IMR-90 (cell line): ENCODE measurements around the gene DNM3. TPM values are rescaled to one million over a fixed set of nuclear protein-coding genes. Genes with fewer than 3 reads are reported as not detected.
"Not testable (repeated sequence)": the region's sequence is repeated elsewhere in the genome, so short reads cannot be mapped to it uniquely, and the experiment has no call there.

Experiments used
- ATAC-seq: fragments of 200-7000 bp; cut with Tn5 transposase; 2 replicates; pipeline ENCODE4 v1.9.1; 2020; ENCODE audit warnings: low read depth, mild to moderate bottlenecking, moderate library complexity
- BruUV-seq: library from RNA; stranded (reverse); fragments of 400-500 nt; replicated peaks from 2 replicates; lab custom pipeline; 2021; lab: Mats Ljungman, UMichigan
- CTCF ChIA-PET: fragments of 300-600 bp; formaldehyde crosslinking; extraction: SDS; loops from one replicate; lab custom pipeline; 2021; ENCODE audit warnings: antibody characterized with exemption; lab: Yijun Ruan, JAX
- POLR2A ChIA-PET: fragments of 300-600 bp; sonication (Branson Sonifier 250); formaldehyde crosslinking; loops from one replicate; lab custom pipeline; 2022; ENCODE audit warnings: antibody characterized with exemption; ENCODE audit not compliant: unreplicated experiment; lab: Charles Lee
- DNase-seq: peaks from one replicate; pipeline ENCODE4 v3.0.0; 2013
- H2AFZ ChIP-seq: replicated peaks from 2 replicates; pipeline ENCODE3; 2013; ENCODE audit warnings: low read length, mild to moderate bottlenecking; ENCODE audit not compliant: poor library complexity
- H2AK5ac ChIP-seq: 2 replicates; pipeline ENCODE4 v1.6.1; 2013; ENCODE audit warnings: low read depth, low read length, inconsistent platforms
- H2AK9ac ChIP-seq: replicated peaks from 2 replicates; pipeline ENCODE3; 2013; ENCODE audit warnings: mild to moderate bottlenecking, low read depth, low read length, moderate library complexity; ENCODE audit not compliant: poor library complexity
- H2BK120ac ChIP-seq: 2 replicates; pipeline ENCODE4 v1.6.1; 2013; ENCODE audit warnings: low read depth, low read length, inconsistent platforms
- H2BK15ac ChIP-seq: 3 replicates; pipeline ENCODE4 v1.6.1; 2013; ENCODE audit warnings: low read depth, low read length, inconsistent platforms
- H2BK20ac ChIP-seq: 2 replicates; pipeline ENCODE4 v1.6.1; 2013; ENCODE audit warnings: low read depth, mild to moderate bottlenecking, inconsistent platforms, low read length, moderate library complexity
- H2BK5ac ChIP-seq: 2 replicates; pipeline ENCODE4 v1.6.1; 2013; ENCODE audit warnings: mild to moderate bottlenecking, low read depth, low read length, inconsistent platforms; ENCODE audit not compliant: poor library complexity, severe bottlenecking
- H3K14ac ChIP-seq: replicated peaks from 2 replicates; pipeline ENCODE4 v1.6.1; 2013; ENCODE audit warnings: low read depth, low read length, inconsistent platforms
- H3K18ac ChIP-seq: 2 replicates; pipeline ENCODE4 v1.6.1; 2013; ENCODE audit warnings: low read depth, low read length, control low read depth
- H3K23ac ChIP-seq: 2 replicates; pipeline ENCODE4 v1.6.1; 2013; ENCODE audit warnings: low read depth, low read length, inconsistent platforms
- H3K27ac ChIP-seq: 2 replicates; pipeline ENCODE4 v1.5.1; 2013; ENCODE audit warnings: mild to moderate bottlenecking, control low read depth, low read length; ENCODE audit not compliant: insufficient read depth
- H3K27me3 ChIP-seq: 2 replicates; pipeline ENCODE4 v1.6.1; 2013; ENCODE audit warnings: low read length; ENCODE audit not compliant: control insufficient read depth, insufficient read depth
- H3K36me3 ChIP-seq: 2 replicates; pipeline ENCODE4 v1.6.1; 2013; ENCODE audit warnings: low read length, mixed read lengths; ENCODE audit not compliant: control insufficient read depth, insufficient read depth
- H3K4ac ChIP-seq: 2 replicates; pipeline ENCODE4 v1.6.1; 2013; ENCODE audit warnings: low read depth, low read length, inconsistent platforms
- H3K4me1 ChIP-seq: 2 replicates; pipeline ENCODE4 v1.6.1; 2013; ENCODE audit warnings: low read length, mixed read lengths; ENCODE audit not compliant: control insufficient read depth, insufficient read depth
- H3K4me2 ChIP-seq: 2 replicates; pipeline ENCODE4 v1.6.1; 2013; ENCODE audit warnings: low read depth, mild to moderate bottlenecking, control low read depth, low read length, moderate library complexity
- H3K4me3 ChIP-seq: 2 replicates; pipeline ENCODE4 v1.5.1; 2013; ENCODE audit warnings: low read depth, mild to moderate bottlenecking, control low read depth, low read length, moderate library complexity; ENCODE audit not compliant: insufficient read depth
- H3K56ac ChIP-seq: 2 replicates; pipeline ENCODE4 v1.6.1; 2013; ENCODE audit warnings: low read length, inconsistent platforms; ENCODE audit not compliant: insufficient read depth; ENCODE audit errors: extremely low read depth
- H3K79me1 ChIP-seq, 2 experiments: 2 replicates each; pipeline ENCODE4 v1.6.1; 2013; ENCODE audit warnings: low read length in 2 of 2, inconsistent platforms in 1 of 2, low read depth in 1 of 2
- H3K9ac ChIP-seq: 2 replicates; pipeline ENCODE4 v1.6.1; 2013; ENCODE audit warnings: low read depth, low read length, control low read depth
- H3K9me1 ChIP-seq: 2 replicates; pipeline ENCODE4 v1.6.1; 2013; ENCODE audit warnings: low read length, inconsistent platforms; ENCODE audit not compliant: insufficient read depth
- H3K9me3 ChIP-seq: 2 replicates; pipeline ENCODE4 v1.6.1; 2013; ENCODE audit warnings: low read length; ENCODE audit not compliant: control insufficient read depth, insufficient read depth
- H4K20me1 ChIP-seq: 2 replicates; pipeline ENCODE4 v1.6.1; 2013; ENCODE audit warnings: low read length, inconsistent platforms; ENCODE audit not compliant: insufficient read depth
- H4K5ac ChIP-seq: 2 replicates; pipeline ENCODE4 v1.6.1; 2013; ENCODE audit warnings: mild to moderate bottlenecking, low read depth, low read length, control low read depth
- H4K8ac ChIP-seq, 2 experiments: 2 replicates each; pipeline ENCODE4 v1.6.1; 2013; ENCODE audit warnings: low read depth in 2 of 2, low read length in 2 of 2, control low read depth in 1 of 2, inconsistent platforms in 1 of 2
- H4K91ac ChIP-seq: 2 replicates; pipeline ENCODE4 v1.6.1; 2013; ENCODE audit warnings: low read depth, low read length, inconsistent platforms; ENCODE audit not compliant: insufficient read depth
- WGBS, 2 experiments: methylation state at CpG; one replicate each; pipeline versions ENCODE4 v1.1.5 to v1.1.7; 2013; ENCODE audit warnings: missing lambda C conversion rate in 2 of 2; ENCODE audit not compliant: insufficient read length in 1 of 2; ENCODE audit errors: extremely low coverage in 2 of 2; 5-methylcytosine and 5-hydroxymethylcytosine counted together
- dilution Hi-C: fragments of 300-500 bp; cut with HindIII; formaldehyde crosslinking; loops from one replicate; pipeline ENCODE4 v1.14.3; 2018; ENCODE audit warnings: low sequenced_read_pairs; ENCODE audit not compliant: unreplicated experiment
- in situ Hi-C: fragments of 300-500 bp; cut with MboI; formaldehyde crosslinking; loops from 3 replicates; pipeline ENCODE4 v1.14.3; 2019; ENCODE audit warnings: low sequenced_read_pairs, inconsistent platforms, mixed read lengths
- intact Hi-C: fragments of 100-400 bp; cut with micrococcal nuclease; formaldehyde crosslinking; loops from 2 replicates; pipeline ENCODE4 v1.10.0; 2022
- polyA plus RNA-seq, 3 experiments: library from polyadenylated mRNA; depleted of rRNA; stranded (reverse); fragments of >200 nt; gene quantifications; 2 replicates each; pipeline ENCODE4 v1.2.3, GENCODE V29; 2012; ENCODE audit warnings: low replicate concordance in 1 of 3
- total RNA-seq: library from RNA; depleted of rRNA; stranded (reverse); fragments of >200 nt; gene quantifications from 2 replicates; pipeline ENCODE4 v1.2.3, GENCODE V29; 2012

The DNM3 gene
- total and polyA plus RNA-seq, 2 of the 4 experiments (the other 2 are of a cell fraction), result 0.36 TPM

DNA sequence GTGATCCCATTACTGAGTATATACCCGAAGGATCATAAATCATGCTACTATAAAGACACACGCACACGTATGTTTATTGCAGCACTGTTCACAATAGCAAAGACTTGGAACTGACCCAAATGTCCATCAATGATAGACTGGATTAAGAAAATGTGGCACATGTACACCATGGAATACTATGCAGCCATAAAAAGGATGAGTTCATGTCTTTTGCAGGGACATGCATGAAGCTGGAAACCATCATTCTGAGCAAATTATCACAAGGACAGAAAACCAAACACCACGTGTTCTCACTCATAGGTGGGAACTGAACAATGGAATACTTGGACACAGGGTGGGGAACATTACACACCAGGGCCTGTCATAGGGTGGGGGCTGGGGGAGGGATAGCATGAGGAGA, 466.2 kb downstream of the DNM3 start:
- dilution Hi-C loops, H3K9me3 ChIP-seq, DNase-seq, intact Hi-C loops, H3K23ac ChIP-seq, H2AK9ac ChIP-seq, in situ Hi-C loops, H4K20me1 ChIP-seq, H2BK120ac ChIP-seq, H3K14ac ChIP-seq, POLR2A ChIA-PET, ATAC-seq, H3K36me3 ChIP-seq, H4K8ac ChIP-seq, H3K9ac ChIP-seq, H3K18ac ChIP-seq, H2AFZ ChIP-seq, H3K4me2 ChIP-seq, H3K9me1 ChIP-seq, H3K27ac ChIP-seq, H2BK15ac ChIP-seq, H3K56ac ChIP-seq, H3K27me3 ChIP-seq, H2AK5ac ChIP-seq, CTCF ChIA-PET, H3K4me3 ChIP-seq, H4K5ac ChIP-seq, H3K79me1 ChIP-seq, H3K4me1 ChIP-seq, H4K91ac ChIP-seq, H2BK5ac ChIP-seq, BruUV-seq, H2BK20ac ChIP-seq, H3K4ac ChIP-seq: not testable (repeated sequence)
- no CpG with 5 or more reads among the region's 4 CpGs for WGBS, 2 experiments
